A549 (cell line): Measurements from ENCODE around the gene SPINT1. TPM values are rescaled to one million over a fixed set of nuclear protein-coding genes. Genes with fewer than 3 reads are reported as not detected.
A peak's percentile ranks its signal among the peaks of the same experiment; 100 is the strongest.
"Not testable (repeated sequence)": the region's sequence is repeated elsewhere in the genome, so short reads cannot be mapped to it uniquely, and the experiment has no call there.

Source experiments
- ATAC-seq, 2 experiments: fragments of 200-7000 bp in 1 of 2; fragments of >200 bp in 1 of 2; cut with Nextera tagmentation in 1 of 2; cut with Tn5 transposase in 1 of 2; 3 replicates each; pipeline versions ENCODE4 v1.8.0 to v1.9.1; 2018 to 2020; ENCODE audit warnings: mild to moderate bottlenecking in 1 of 2, moderate library complexity in 1 of 2
- CTCF ChIA-PET: fragments of 300-600 bp; sonication (Branson Sonifier 250); formaldehyde crosslinking; extraction: SDS; loops from one replicate; lab custom pipeline; 2021; ENCODE audit warnings: antibody characterized with exemption, inconsistent platforms; lab: Yijun Ruan, JAX
- POLR2A ChIA-PET: fragments of 350-600 bp; formaldehyde crosslinking; extraction: SDS; loops from one replicate; lab custom pipeline; 2021; ENCODE audit warnings: antibody characterized with exemption, inconsistent platforms; lab: Yijun Ruan, JAX
- DNase-seq, 2 experiments: peaks; one replicate each; pipeline versions ENCODE4 v3.0.0 to v3.0.0-alpha.2; 2011 to 2016; ENCODE audit warnings: low read depth in 1 of 2, low spot score in 1 of 2
- FAIRE-seq: peaks from 2 replicates; lab custom pipeline; 2011; peaks lifted over from hg19 to GRCh38; lab: Jason Lieb, UNC
- H3K27ac ChIP-seq, 2 experiments: fragments of >200 bp; sonication (Bioruptor Twin); formaldehyde crosslinking; 3 replicates each; pipeline ENCODE4 v1.5.1; 2016 to 2017
- H3K4me1 ChIP-seq: fragments of >200 bp; sonication (Bioruptor Twin); formaldehyde crosslinking; 3 replicates; pipeline ENCODE4 v1.6.1; 2016
- H3K4me2 ChIP-seq: fragments of >200 bp; sonication (Bioruptor Twin); formaldehyde crosslinking; 3 replicates; pipeline ENCODE4 v1.6.1; 2016
- H3K4me3 ChIP-seq: fragments of >200 bp; sonication (Bioruptor Twin); formaldehyde crosslinking; 3 replicates; pipeline ENCODE4 v1.5.1; 2016
- H3K9me3 ChIP-seq: fragments of >200 bp; sonication (Bioruptor Twin); formaldehyde crosslinking; 3 replicates; pipeline ENCODE4 v1.6.1; 2016
- CBX2 ChIP-seq: fragments of 200-600 bp; sonication (generic); IDR thresholded peaks from 2 replicates; pipeline ENCODE4 v1.6.1; 2016; ENCODE audit warnings: low read depth, mild to moderate bottlenecking, borderline replicate concordance
- EHF ChIP-seq: fragments of 250-450 bp; sonication (Bioruptor Pico); IDR thresholded peaks from 2 replicates; pipeline ENCODE4 v1.5.0; 2020; ENCODE audit warnings: mild to moderate bottlenecking
- EHMT2 ChIP-seq: fragments of 200-600 bp; sonication (generic); IDR thresholded peaks from 2 replicates; pipeline ENCODE4 v1.6.1; 2016; ENCODE audit warnings: antibody characterized with exemption, low read depth, mild to moderate bottlenecking, moderate library complexity
- HDAC2 ChIP-seq: fragments of 200-600 bp; sonication (generic); IDR thresholded peaks from 2 replicates; pipeline ENCODE4 v1.6.1; 2016
- HEYL ChIP-seq: fragments of 250-450 bp; sonication (Bioruptor Pico); IDR thresholded peaks from 2 replicates; pipeline ENCODE4 v1.8.0; 2021; ENCODE audit warnings: mild to moderate bottlenecking, moderate library complexity
- HMGXB4 ChIP-seq: fragments of 250-450 bp; sonication (Bioruptor Pico); IDR thresholded peaks from 2 replicates; pipeline ENCODE4 v1.5.0; 2021; ENCODE audit warnings: mild to moderate bottlenecking, moderate library complexity, borderline replicate concordance
- HOXB5 ChIP-seq: fragments of 250-450 bp; sonication (Bioruptor Pico); IDR thresholded peaks from 2 replicates; pipeline ENCODE4 v1.5.0; 2020; ENCODE audit warnings: mild to moderate bottlenecking, moderate library complexity
- JUNB ChIP-seq: fragments of >200 bp; sonication (Bioruptor Twin); formaldehyde crosslinking; IDR thresholded peaks from 2 replicates; pipeline ENCODE4 v1.6.1; 2016
- MAFK ChIP-seq: fragments of 450-650 bp; IDR thresholded peaks from 2 replicates; pipeline ENCODE4 v1.6.1; 2014; ENCODE audit not compliant: partially characterized antibody
- RARB ChIP-seq: fragments of 250-450 bp; sonication (Bioruptor Pico); IDR thresholded peaks from 2 replicates; pipeline ENCODE4 v1.8.0; 2021; ENCODE audit warnings: mild to moderate bottlenecking, moderate library complexity
- RFX5 ChIP-seq: fragments of 450-650 bp; IDR thresholded peaks from 2 replicates; pipeline ENCODE4 v1.7.1; 2014; ENCODE audit warnings: antibody characterized with exemption, mild to moderate bottlenecking, moderate library complexity
- SREBF2 ChIP-seq: fragments of 450-650 bp; IDR thresholded peaks from 2 replicates; pipeline ENCODE4 v1.6.1; 2014; ENCODE audit warnings: mild to moderate bottlenecking, moderate library complexity
- ZC3H11A ChIP-seq: fragments of 450-650 bp; IDR thresholded peaks from 2 replicates; pipeline ENCODE4 v1.6.1; 2014; ENCODE audit warnings: antibody characterized with exemption, mild to moderate bottlenecking
- ZFP36 ChIP-seq: fragments of 450-650 bp; IDR thresholded peaks from 2 replicates; pipeline ENCODE4 v1.6.1; 2014; ENCODE audit warnings: borderline replicate concordance; ENCODE audit not compliant: partially characterized antibody
- WGBS: methylation state at CpG from one replicate; pipeline ENCODE4 v1.1.6; 2017; ENCODE audit errors: missing lambda C conversion rate; 5-methylcytosine and 5-hydroxymethylcytosine counted together
- polyA plus RNA-seq, 4 experiments: library from polyadenylated mRNA; depleted of rRNA in 3 of 4; stranded (reverse); fragments of >200 nt; fragmentation: RNase III in 1 of 4; extraction: RNeasy Plus Mini Kit Qiagen cat#74134 plus additional on column Dnase treatment in 1 of 4; gene quantifications; 2 replicates in 3 of 4; 3 replicates in 1 of 4; pipeline ENCODE4 v1.2.3, GENCODE V29; 2011 to 2017
- TF ChIP-seq, protein P1 (sequence below): fragments of >200 bp; sonication (Bioruptor Twin); formaldehyde crosslinking; IDR thresholded peaks from 3 replicates; pipeline ENCODE4 v1.5.1; 2016
- TF ChIP-seq, protein P2 (sequence below): IDR thresholded peaks from 2 replicates; pipeline ENCODE4 v1.6.1; 2012

SPINT1 gene
- polyA plus RNA-seq, 2 of the 4 experiments (the other 2 are of a cell fraction), result 0.79 to 0.80 TPM

DNA sequence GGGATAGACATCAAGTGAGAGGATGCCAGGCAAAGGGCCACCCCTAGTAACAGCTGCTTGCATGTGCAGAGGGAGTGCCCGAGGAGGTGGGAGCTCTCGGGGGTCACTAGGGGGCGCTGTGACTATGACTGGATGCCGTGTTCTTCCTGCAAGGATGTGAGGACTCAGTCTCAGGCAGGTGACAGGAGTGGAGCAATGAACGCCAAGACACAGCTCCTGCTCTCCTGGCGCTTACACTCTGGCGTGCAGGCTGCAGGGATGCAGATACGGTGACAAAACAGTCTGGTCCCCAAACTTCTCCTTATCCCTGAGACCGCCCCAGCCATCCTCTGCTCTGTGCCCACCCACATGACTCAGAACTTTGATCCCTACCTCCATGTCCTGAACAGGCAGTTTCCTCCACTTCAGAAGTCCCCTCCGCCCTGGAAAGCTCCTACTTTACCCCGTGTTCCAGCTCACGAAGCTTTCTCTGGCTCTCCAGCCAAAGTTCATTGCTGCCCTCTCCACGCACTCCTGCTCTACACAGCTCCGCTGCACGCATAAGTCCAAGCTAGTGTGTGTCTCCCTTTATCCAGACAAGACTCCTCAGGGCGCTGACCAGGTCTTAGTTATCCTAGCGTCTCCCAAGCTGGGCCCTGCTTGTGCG is 15.5 kb downstream of the SPINT1 start (continued):
- TF ChIP-seq HOXB5 (CRISPR knock-in tag) (no peak), EHMT2 (no peak), HMGXB4 (CRISPR knock-in tag) (no peak), ZC3H11A (no peak), HEYL (CRISPR knock-in tag) (no peak), JUNB (no peak)

DNA sequence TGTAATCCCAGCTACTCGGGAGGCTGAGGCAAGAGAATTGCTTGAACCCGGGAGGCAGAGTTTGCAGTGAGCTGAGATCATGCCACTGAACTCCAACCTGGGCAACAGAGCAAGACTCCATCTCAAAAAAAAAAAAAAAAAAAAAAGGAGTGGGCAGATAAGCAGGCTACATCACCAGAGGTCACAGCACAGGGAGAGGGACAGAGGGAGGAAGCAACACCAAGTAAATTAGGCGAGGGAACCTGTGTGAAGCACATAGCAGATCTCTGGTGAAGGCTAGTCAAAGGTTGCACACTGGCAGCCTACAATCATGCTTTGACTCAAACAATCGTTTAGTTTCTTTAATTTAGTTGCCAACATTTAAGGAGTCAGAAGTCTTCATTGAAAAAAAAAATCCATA is 17.3 kb downstream of the SPINT1 start:
- not testable (repeated sequence) for H3K9me3 ChIP-seq, H3K4me2 ChIP-seq, DNase-seq, H3K4me3 ChIP-seq, ATAC-seq, FAIRE-seq
- peaks cover 69% of the 10 kb centered on the region for H3K4me1 ChIP-seq
- peak overlapping the region; percentile 13 to 88; a peak in 3 of 6 replicates for H3K27ac ChIP-seq
- ChIA-PET CTCF (interaction anchor here (6.9 to 9.3 kb wide), 3 partner anchors 14 to 39 kb away, joined by 82 to 254 read pairs (median 156); partner anchors contain the start of genes SPINT1 and VPS18), POLR2A (interaction anchor here (1.0 to 1.6 kb wide), 2 partner anchors 12 kb away, joined by 4 to 5 read pairs; no protein-coding TSS in a partner anchor)
- 71% methylated on average over 4 of the region's 4 CpGs for WGBS

- POLR2A ChIA-PET, result interaction anchor here (1.1 kb wide), 1 partner anchor 9 kb away, joined by 4 read pairs; no protein-coding TSS in a partner anchor
- ATAC-seq (no peak), FAIRE-seq (no peak), DNase-seq (peak in 1 of 2 experiments; percentile 34)
- H3K27ac ChIP-seq, result peak overlapping the region; percentile 52 to 88; a peak in 5 of 6 replicates
- CTCF ChIA-PET, result interaction anchor here (0.8 kb wide), 1 partner anchor 30 kb away, joined by 5 read pairs; the partner anchor contains the start of gene VPS18
- H3K4me1 ChIP-seq, result peaks cover 61% of the 10 kb centered on the region
- H3K9me3 ChIP-seq, result no peaks in the 10 kb centered on the region
- TF ChIP-seq RFX5, result no peak
- TF ChIP-seq ZFP36, result peak; percentile 17
- H3K4me2 ChIP-seq, result peak overlapping the region; percentile 25; the same call in 1 of the 3 replicates
- H3K4me3 ChIP-seq, result no peak overlapping the region
- WGBS, result 37% methylated on average over 4 of the region's 4 CpGs
Observed at GRCh38 chr15:40863660-40864270, 19.9 kb downstream of the SPINT1 start.

GRCh38 chr15:40867199-40867598 is 23.4 kb downstream of the SPINT1 start:
- ChIA-PET CTCF (interaction anchor here (1.2 kb wide), 1 partner anchor 27 kb away, joined by 3 read pairs; the partner anchor contains the start of gene VPS18), POLR2A (no interaction called here)
- no peaks in the 10 kb centered on the region for H3K9me3 ChIP-seq
- H3K4me2 ChIP-seq, result no peak overlapping the region
- TF ChIP-seq RARB (CRISPR knock-in tag) (no peak), CBX2 (no peak), MAFK (peak; percentile 85), EHF (CRISPR knock-in tag) (no peak), SREBF2 (no peak), HDAC2 (no peak)
- TF ChIP-seq, protein P1, sequence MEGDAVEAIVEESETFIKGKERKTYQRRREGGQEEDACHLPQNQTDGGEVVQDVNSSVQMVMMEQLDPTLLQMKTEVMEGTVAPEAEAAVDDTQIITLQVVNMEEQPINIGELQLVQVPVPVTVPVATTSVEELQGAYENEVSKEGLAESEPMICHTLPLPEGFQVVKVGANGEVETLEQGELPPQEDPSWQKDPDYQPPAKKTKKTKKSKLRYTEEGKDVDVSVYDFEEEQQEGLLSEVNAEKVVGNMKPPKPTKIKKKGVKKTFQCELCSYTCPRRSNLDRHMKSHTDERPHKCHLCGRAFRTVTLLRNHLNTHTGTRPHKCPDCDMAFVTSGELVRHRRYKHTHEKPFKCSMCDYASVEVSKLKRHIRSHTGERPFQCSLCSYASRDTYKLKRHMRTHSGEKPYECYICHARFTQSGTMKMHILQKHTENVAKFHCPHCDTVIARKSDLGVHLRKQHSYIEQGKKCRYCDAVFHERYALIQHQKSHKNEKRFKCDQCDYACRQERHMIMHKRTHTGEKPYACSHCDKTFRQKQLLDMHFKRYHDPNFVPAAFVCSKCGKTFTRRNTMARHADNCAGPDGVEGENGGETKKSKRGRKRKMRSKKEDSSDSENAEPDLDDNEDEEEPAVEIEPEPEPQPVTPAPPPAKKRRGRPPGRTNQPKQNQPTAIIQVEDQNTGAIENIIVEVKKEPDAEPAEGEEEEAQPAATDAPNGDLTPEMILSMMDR, result no peak
- TF ChIP-seq, protein P2, sequence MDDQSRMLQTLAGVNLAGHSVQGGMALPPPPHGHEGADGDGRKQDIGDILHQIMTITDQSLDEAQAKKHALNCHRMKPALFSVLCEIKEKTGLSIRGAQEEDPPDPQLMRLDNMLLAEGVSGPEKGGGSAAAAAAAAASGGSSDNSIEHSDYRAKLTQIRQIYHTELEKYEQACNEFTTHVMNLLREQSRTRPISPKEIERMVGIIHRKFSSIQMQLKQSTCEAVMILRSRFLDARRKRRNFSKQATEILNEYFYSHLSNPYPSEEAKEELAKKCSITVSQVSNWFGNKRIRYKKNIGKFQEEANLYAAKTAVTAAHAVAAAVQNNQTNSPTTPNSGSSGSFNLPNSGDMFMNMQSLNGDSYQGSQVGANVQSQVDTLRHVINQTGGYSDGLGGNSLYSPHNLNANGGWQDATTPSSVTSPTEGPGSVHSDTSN, result no peak
- FAIRE-seq (no peak), DNase-seq (no peak), ATAC-seq (no peak)
- H3K4me3 ChIP-seq, result no peak overlapping the region
- WGBS, result 94% methylated on average over 4 of the region's 4 CpGs
- H3K27ac ChIP-seq, result peak overlapping the region; percentile 52 to 88; a peak in 5 of 6 replicates
- peaks cover 44% of the 10 kb centered on the region for H3K4me1 ChIP-seq
